Measurements from ENCODE around the gene BMS1.
A peak's percentile ranks its signal among the peaks of the same experiment; 100 is the strongest.
"Not testable (repeated sequence)": the region's sequence is repeated elsewhere in the genome, so short reads cannot be mapped to it uniquely, and the experiment has no call there.

Gene BMS1, protein sequence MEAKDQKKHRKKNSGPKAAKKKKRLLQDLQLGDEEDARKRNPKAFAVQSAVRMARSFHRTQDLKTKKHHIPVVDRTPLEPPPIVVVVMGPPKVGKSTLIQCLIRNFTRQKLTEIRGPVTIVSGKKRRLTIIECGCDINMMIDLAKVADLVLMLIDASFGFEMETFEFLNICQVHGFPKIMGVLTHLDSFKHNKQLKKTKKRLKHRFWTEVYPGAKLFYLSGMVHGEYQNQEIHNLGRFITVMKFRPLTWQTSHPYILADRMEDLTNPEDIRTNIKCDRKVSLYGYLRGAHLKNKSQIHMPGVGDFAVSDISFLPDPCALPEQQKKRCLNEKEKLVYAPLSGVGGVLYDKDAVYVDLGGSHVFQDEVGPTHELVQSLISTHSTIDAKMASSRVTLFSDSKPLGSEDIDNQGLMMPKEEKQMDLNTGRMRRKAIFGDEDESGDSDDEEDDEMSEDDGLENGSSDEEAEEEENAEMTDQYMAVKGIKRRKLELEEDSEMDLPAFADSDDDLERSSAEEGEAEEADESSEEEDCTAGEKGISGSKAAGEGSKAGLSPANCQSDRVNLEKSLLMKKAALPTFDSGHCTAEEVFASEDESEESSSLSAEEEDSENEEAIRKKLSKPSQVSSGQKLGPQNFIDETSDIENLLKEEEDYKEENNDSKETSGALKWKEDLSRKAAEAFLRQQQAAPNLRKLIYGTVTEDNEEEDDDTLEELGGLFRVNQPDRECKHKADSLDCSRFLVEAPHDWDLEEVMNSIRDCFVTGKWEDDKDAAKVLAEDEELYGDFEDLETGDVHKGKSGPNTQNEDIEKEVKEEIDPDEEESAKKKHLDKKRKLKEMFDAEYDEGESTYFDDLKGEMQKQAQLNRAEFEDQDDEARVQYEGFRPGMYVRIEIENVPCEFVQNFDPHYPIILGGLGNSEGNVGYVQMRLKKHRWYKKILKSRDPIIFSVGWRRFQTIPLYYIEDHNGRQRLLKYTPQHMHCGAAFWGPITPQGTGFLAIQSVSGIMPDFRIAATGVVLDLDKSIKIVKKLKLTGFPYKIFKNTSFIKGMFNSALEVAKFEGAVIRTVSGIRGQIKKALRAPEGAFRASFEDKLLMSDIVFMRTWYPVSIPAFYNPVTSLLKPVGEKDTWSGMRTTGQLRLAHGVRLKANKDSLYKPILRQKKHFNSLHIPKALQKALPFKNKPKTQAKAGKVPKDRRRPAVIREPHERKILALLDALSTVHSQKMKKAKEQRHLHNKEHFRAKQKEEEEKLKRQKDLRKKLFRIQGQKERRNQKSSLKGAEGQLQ

DNA sequence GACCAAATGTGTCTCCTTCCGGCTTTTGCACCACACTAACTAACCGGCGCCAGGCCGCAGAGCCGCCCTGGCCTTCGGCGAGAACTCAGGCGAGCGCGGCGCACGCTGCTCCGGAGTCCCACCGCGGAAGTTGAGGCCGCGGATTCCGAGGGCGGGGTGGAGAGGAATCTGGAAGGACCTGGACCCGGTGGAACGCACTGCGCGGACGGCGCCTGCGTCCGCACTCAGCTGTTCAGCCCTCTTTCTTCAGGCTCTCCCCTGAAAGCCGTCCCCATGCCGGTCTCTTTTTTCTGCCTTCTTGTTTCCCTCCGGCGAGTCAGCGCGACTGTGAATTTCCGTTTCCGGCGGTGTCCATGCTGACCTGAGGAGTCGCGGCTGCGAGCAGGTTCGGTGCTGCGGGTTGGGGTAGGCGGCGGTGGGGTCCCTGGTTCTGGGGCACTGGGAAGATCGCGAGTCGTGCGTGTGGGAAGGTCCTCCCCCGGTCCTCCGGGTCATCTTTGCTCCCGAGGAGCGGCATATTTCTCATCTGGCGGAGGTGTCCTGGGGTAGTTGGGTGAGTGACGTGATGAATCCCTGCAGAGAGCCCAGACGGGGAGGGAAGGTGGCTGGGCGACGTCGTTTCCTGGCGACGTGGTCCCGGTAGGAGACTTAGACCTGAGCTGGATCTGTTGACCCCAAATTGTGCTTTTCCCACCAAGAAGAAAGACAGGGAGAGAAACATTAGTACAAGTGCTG, at the start of gene BMS1:
BMS1 (plus strand) TSS at position 350 of the 735 bp plus-strand sequence. CDS start 1,600 bp downstream, outside the sequence.
- TF ChIP-seq, protein P1, sequence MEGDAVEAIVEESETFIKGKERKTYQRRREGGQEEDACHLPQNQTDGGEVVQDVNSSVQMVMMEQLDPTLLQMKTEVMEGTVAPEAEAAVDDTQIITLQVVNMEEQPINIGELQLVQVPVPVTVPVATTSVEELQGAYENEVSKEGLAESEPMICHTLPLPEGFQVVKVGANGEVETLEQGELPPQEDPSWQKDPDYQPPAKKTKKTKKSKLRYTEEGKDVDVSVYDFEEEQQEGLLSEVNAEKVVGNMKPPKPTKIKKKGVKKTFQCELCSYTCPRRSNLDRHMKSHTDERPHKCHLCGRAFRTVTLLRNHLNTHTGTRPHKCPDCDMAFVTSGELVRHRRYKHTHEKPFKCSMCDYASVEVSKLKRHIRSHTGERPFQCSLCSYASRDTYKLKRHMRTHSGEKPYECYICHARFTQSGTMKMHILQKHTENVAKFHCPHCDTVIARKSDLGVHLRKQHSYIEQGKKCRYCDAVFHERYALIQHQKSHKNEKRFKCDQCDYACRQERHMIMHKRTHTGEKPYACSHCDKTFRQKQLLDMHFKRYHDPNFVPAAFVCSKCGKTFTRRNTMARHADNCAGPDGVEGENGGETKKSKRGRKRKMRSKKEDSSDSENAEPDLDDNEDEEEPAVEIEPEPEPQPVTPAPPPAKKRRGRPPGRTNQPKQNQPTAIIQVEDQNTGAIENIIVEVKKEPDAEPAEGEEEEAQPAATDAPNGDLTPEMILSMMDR (IDR thresholded peaks at IDR 0.05; ENCODE audit: control extremely low read depth, extremely low read depth, low read depth, missing control alignments), result no peak
- CTCF ChIA-PET, result no interaction called here
- DNase-seq (ENCODE audit: extremely low spot score), result peak; percentile 89
- POLR2A ChIA-PET, result interaction anchor here (1.2 kb wide), 1 partner anchor 14 kb away, joined by 3 read pairs; no protein-coding TSS in a partner anchor

DNA sequence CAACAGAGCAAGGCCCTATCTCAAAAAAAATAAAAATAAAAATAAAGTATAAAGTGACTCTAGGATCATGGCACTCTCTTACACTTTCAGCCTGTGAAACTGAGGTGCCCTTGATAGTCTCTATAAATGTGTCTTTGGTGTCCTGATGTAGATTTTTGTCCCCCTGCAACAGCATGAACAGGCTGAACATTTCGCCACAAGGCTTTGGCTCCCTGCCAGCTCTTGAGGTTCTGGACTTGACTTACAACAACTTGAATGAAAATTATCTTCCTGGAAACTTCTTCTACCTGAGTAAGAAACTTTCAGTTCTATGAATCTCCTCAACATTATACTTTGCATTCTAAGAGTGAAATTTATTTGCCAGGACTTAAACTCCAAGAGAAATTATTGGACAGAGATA, 48.1 kb upstream of the BMS1 start:
- DNase-seq (ENCODE audit: extremely low spot score), result no peak
- POLR2A ChIA-PET, result no interaction called here
- CTCF ChIA-PET, result no interaction called here

DNA sequence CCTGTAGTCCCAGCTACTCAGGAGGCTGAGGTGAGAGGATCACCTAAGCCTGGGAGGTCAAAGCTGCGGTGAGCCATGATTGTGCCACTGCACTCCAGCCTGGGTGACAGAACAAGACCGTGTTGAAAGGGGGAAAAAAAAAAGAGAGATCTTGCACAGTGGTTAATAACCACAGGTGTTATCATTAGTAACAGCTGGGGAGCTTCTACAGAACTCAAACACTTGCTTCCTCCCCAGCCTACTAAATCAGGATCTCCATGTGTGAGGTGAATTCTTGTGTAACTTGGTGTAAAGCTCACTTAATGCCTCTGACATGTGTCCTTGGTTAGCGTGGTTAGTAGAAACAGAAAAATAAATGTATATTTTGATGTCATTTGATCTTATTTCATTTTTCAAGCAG, 43.9 kb upstream of the BMS1 start:
- no peak for DNase-seq (ENCODE audit: extremely low spot score)

More for the DNA sequence above, 48.1 kb upstream of the BMS1 start:
- TF ChIP-seq, protein P1 (IDR thresholded peaks at IDR 0.05; ENCODE audit: control extremely low read depth, extremely low read depth, low read depth, missing control alignments), result no peak

DNA sequence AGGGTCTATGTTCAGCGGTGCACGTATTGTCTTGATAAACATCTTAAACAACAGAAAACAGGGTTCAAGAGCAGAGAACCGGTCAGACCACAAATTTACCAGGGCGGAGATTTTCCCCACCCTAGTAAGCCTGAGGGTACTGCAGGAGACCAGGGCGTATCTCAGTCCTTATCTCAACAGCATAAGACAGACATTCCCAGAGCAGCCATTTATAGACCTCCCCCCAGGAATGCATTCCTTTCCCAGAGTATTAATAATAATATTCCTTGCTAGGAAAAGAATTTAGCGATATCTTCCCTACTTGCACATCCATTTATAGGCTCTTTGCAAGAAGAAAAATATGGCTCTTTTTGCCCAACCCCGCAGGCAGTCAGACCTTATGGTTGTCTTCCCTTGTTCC, 41.1 kb upstream of the BMS1 start:
- POLR2A ChIA-PET; DNase-seq (ENCODE audit: extremely low spot score): not testable (repeated sequence)
- CTCF ChIA-PET, result interaction anchor here (1.2 to 1.3 kb wide), 2 partner anchors 11 to 16 kb away, joined by 3 to 4 read pairs; no protein-coding TSS in a partner anchor

More for the DNA sequence above, 43.9 kb upstream of the BMS1 start:
- POLR2A ChIA-PET, result no interaction called here
- TF ChIP-seq, protein P1 (IDR thresholded peaks at IDR 0.05; ENCODE audit: control extremely low read depth, extremely low read depth, low read depth, missing control alignments), result no peak
- CTCF ChIA-PET, result interaction anchor here (0.9 to 1.0 kb wide), 2 partner anchors 8 to 39 kb away, joined by 3 to 4 read pairs; no protein-coding TSS in a partner anchor

DNA sequence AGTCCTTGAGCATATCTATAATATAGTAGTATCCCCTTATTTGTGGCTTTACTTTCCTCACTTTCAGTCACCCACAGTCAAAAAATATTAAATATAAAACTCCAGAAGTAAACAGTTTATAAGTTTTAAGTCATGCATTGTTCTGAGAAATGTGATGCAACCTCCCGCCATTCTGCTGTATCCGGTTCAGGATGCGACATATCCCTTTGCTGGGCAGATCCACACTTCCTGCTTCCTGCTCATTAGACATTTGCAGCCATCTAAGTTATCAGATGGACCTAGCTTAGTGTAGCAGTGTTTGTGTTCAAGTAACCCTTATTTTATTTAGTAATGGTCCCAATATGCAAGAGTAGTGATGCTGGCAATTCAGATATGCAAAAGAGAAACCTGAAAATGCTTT, 38.9 kb upstream of the BMS1 start:
- ChIA-PET POLR2A (no interaction called here), CTCF (interaction anchor here (1.2 kb wide), 1 partner anchor 95 kb away, joined by 3 read pairs; no protein-coding TSS in a partner anchor)
- DNase-seq (ENCODE audit: extremely low spot score), result no peak
- TF ChIP-seq, protein P1 (IDR thresholded peaks at IDR 0.05; ENCODE audit: control extremely low read depth, extremely low read depth, low read depth, missing control alignments), result no peak

DNA sequence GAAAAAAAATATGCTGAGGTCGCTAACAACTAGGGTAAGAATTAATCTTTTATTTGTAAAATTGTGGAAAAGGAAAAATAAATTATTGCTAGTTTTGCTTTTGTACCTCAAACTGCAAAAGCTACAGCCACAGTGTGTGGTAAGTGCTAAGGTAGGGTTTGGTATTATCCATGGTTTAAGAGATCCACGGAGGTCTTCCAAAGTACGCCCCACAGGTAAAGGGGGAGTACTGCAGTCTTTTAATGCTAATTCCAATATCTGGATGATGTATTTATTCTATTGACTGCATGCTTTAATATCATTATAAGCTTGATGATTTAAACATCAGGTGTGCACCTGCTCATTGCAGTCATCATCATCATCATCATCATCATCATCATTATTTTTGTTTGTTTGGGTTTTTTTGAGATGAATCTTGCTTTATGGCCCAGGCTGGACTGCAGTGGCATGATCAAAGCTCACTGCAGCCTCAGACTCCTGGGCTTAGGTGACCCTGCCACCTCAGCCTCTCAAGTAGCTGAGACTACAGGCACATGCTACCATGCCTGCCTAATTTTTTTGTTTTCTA, 38.4 kb upstream of the BMS1 start:
- no peak for DNase-seq (ENCODE audit: extremely low spot score)
- ChIA-PET CTCF (interaction anchor here (1.2 kb wide), 1 partner anchor 95 kb away, joined by 3 read pairs; no protein-coding TSS in a partner anchor), POLR2A (no interaction called here)
- TF ChIP-seq, protein P1 (IDR thresholded peaks at IDR 0.05; ENCODE audit: control extremely low read depth, extremely low read depth, low read depth, missing control alignments), result no peak

Data from GM10248 (cell line).